ENCODE measurements around the gene EVA1A.

EVA1A gene

GRCh38 chr2:75602724-75603342, 42.1 kb upstream of the EVA1A start:
- Histone ChIP-seq H3K27me3 (ENCODE audit: control insufficient read depth, insufficient read depth, low read length) (no peaks in the 10 kb centered on the region), H3K4me1 (ENCODE audit: control insufficient read depth, low read depth, low read length) (no peaks in the 10 kb centered on the region), H3K36me3 (ENCODE audit: control insufficient read depth, low read depth, low read length) (no peaks in the 10 kb centered on the region), H3K4me3 (ENCODE audit: low read length) (no peak overlapping the region), H3K27ac (ENCODE audit: low read length) (no peak overlapping the region), H3K9ac (ENCODE audit: low read length) (no peak overlapping the region), H3K9me3 (ENCODE audit: control insufficient read depth, low read depth, low read length) (no peaks in the 10 kb centered on the region)

DNA sequence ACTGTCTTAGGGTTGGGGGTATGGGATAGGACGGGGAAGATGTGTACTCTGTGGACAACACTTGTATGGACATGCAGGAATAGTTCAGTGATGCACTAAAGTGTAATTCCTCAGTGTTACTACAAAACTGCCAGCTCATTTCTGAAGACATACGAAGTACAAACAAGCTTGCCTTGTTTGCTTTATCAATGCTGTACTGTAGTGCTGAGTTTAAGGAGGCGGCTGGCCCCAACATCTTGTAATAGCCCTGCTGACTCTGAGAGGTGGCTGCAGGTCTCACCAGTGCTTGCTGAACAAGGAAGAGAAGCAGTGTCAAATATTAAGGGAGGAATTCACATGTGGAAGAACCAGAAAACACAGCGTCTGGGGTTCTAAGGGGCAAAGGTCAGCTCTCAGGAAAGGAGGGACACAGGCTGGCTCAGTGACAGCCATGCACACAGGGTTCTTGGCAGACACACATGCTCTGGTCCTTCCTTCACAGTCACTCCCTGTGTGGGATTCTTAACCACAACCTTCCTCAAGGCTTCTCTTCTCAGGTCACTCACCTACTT, 39.8 kb upstream of the EVA1A start:
- H3K27ac ChIP-seq (ENCODE audit: low read length), result no peak overlapping the region
- no peaks in the 10 kb centered on the region for H3K36me3 ChIP-seq (ENCODE audit: control insufficient read depth, low read depth, low read length)
- H3K27me3 ChIP-seq (ENCODE audit: control insufficient read depth, insufficient read depth, low read length), result no peaks in the 10 kb centered on the region
- H3K4me1 ChIP-seq (ENCODE audit: control insufficient read depth, low read depth, low read length), result no peaks in the 10 kb centered on the region
- H3K9me3 ChIP-seq (ENCODE audit: control insufficient read depth, low read depth, low read length), result no peaks in the 10 kb centered on the region
- no peak overlapping the region for H3K9ac ChIP-seq (ENCODE audit: low read length)
- no peak overlapping the region for H3K4me3 ChIP-seq (ENCODE audit: low read length)

GRCh38 chr2:75598589-75599155, 37.9 kb upstream of the EVA1A start:
- no peaks in the 10 kb centered on the region for H3K9me3 ChIP-seq (ENCODE audit: control insufficient read depth, low read depth, low read length)
- no peak overlapping the region for H3K9ac ChIP-seq (ENCODE audit: low read length)
- no peak overlapping the region for H3K4me3 ChIP-seq (ENCODE audit: low read length)
- no peaks in the 10 kb centered on the region for H3K4me1 ChIP-seq (ENCODE audit: control insufficient read depth, low read depth, low read length)
- no peaks in the 10 kb centered on the region for H3K27me3 ChIP-seq (ENCODE audit: control insufficient read depth, insufficient read depth, low read length)
- no peaks in the 10 kb centered on the region for H3K36me3 ChIP-seq (ENCODE audit: control insufficient read depth, low read depth, low read length)
- H3K27ac ChIP-seq (ENCODE audit: low read length), result no peak overlapping the region

DNA sequence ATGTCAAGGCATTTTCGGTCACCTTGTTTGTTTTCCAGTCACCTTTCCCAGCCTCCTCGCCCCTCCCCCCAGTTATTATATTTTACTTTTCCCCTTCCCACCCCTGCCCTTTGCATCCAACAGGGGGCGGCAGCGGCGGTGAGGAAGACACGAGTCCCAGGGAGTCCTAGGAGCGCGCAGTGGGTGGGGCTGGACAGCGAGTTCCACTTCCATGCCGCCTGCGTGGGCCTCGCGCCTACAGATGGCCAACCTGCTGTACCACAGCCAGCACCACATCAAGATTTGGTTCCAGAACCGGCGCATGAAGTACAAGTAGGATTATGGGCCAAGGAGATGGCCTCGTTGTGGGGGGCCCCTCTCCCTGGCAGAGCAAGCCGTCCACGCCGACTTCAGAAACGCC, 37.2 kb upstream of the EVA1A start:
- Histone ChIP-seq H3K4me3 (ENCODE audit: low read length) (no peak overlapping the region), H3K27ac (ENCODE audit: low read length) (no peak overlapping the region), H3K9me3 (ENCODE audit: control insufficient read depth, low read depth, low read length) (no peaks in the 10 kb centered on the region), H3K36me3 (ENCODE audit: control insufficient read depth, low read depth, low read length) (no peaks in the 10 kb centered on the region), H3K9ac (ENCODE audit: low read length) (no peak overlapping the region), H3K27me3 (ENCODE audit: control insufficient read depth, insufficient read depth, low read length) (no peaks in the 10 kb centered on the region), H3K4me1 (ENCODE audit: control insufficient read depth, low read depth, low read length) (no peaks in the 10 kb centered on the region)

DNA sequence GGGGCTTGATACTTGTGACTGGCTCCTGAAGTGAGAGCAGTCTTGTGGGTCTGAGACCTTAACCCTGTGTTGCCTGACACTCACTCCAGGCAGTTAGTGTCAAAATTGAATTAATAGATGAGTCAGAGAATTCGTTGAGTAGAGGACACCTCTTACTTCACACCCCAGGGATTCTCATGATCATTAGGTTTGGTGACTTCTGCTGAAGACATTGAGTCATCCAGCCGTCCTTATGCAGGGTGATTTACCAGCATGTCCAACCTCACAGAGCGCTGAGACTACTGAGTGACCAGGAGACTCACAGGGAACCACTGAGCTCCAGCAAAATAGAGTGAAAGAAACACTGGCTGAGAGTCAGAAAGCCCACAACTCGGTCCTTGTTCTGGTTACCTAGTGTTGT, 36.0 kb upstream of the EVA1A start:
- Histone ChIP-seq H3K27me3 (ENCODE audit: control insufficient read depth, insufficient read depth, low read length) (no peaks in the 10 kb centered on the region), H3K9ac (ENCODE audit: low read length) (no peak overlapping the region), H3K27ac (ENCODE audit: low read length) (no peak overlapping the region), H3K9me3 (ENCODE audit: control insufficient read depth, low read depth, low read length) (no peaks in the 10 kb centered on the region), H3K4me1 (ENCODE audit: control insufficient read depth, low read depth, low read length) (peaks cover 2% of the 10 kb centered on the region), H3K4me3 (ENCODE audit: low read length) (no peak overlapping the region), H3K36me3 (ENCODE audit: control insufficient read depth, low read depth, low read length) (no peaks in the 10 kb centered on the region)

DNA sequence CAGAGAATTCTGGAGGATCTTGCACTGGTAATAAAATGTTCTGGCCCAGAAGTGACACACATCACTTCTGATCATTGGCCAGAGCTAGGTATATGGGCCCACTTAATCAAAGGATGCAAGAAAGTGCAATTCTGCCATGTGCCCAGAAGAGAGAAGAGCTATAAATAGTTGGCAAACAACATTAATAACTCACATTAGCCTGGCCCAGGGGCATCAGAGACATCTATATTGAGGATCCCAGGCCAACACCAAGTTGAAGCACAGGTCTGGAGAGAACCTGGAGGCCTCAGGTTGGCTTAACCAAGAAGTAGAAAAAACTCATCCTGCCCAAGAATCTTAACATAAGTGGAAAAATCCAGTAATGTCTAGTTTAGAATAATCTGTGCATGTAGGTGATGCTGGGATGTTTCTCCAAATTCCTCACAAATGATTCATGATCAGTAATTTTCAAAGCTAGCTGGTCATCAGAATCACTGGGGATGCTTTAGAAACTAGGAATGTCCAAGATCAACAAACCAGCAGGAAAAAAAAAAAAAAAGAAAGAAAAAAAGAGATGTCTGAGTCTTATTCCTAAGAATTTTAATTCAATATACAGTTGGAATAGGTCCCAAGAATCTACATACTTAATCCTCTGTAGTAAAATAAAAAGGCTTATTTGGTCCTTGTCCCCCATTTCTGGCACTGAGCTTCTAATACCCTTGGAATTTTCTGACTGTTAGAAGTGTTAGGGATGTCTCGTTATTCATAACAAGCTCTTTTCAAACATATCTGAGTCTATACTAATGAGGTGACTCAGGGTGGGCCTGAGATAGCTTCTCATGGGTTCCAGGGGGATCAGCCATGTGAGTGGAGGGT, 35.0 kb upstream of the EVA1A start:
- H3K9ac ChIP-seq (ENCODE audit: low read length), result no peak overlapping the region
- peaks cover 3% of the 10 kb centered on the region for H3K4me1 ChIP-seq (ENCODE audit: control insufficient read depth, low read depth, low read length)
- no peaks in the 10 kb centered on the region for H3K36me3 ChIP-seq (ENCODE audit: control insufficient read depth, low read depth, low read length)
- no peak overlapping the region for H3K4me3 ChIP-seq (ENCODE audit: low read length)
- H3K27me3 ChIP-seq (ENCODE audit: control insufficient read depth, insufficient read depth, low read length), result no peaks in the 10 kb centered on the region
- H3K9me3 ChIP-seq (ENCODE audit: control insufficient read depth, low read depth, low read length), result no peaks in the 10 kb centered on the region
- H3K27ac ChIP-seq (ENCODE audit: low read length), result no peak overlapping the region

- no peaks in the 10 kb centered on the region for H3K27me3 ChIP-seq (ENCODE audit: control insufficient read depth, insufficient read depth, low read length)
- H3K36me3 ChIP-seq (ENCODE audit: control insufficient read depth, low read depth, low read length), result no peaks in the 10 kb centered on the region
- no peaks in the 10 kb centered on the region for H3K9me3 ChIP-seq (ENCODE audit: control insufficient read depth, low read depth, low read length)
- no peak overlapping the region for H3K9ac ChIP-seq (ENCODE audit: low read length)
- no peak overlapping the region for H3K27ac ChIP-seq (ENCODE audit: low read length)
- H3K4me3 ChIP-seq (ENCODE audit: low read length), result no peak overlapping the region
- peaks cover 3% of the 10 kb centered on the region for H3K4me1 ChIP-seq (ENCODE audit: control insufficient read depth, low read depth, low read length)
Measured at GRCh38 chr2:75594596-75594995, 33.9 kb upstream of the EVA1A start.

DNA sequence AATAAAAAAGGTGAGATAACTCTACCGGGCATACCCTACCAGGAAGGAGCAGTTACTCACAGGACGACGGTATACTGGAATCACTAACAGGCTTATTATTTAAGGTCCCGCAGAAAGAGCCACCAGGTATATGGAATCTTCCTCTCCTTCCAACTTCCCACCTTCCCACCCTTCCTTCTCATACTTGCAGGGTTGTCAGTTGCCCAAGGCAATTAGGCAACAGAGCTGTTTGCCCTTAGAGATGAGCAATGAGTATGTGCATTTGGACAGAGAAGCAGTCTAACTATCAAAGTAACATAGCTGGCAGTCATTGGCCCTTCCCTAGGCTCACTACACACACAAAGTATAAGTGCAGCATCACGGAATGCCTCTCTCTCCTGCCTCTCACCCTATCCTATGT, 32.1 kb upstream of the EVA1A start:
- Histone ChIP-seq H3K9me3 (ENCODE audit: control insufficient read depth, low read depth, low read length) (no peaks in the 10 kb centered on the region), H3K4me3 (ENCODE audit: low read length) (no peak overlapping the region), H3K9ac (ENCODE audit: low read length) (no peak overlapping the region), H3K4me1 (ENCODE audit: control insufficient read depth, low read depth, low read length) (peaks cover 3% of the 10 kb centered on the region), H3K36me3 (ENCODE audit: control insufficient read depth, low read depth, low read length) (no peaks in the 10 kb centered on the region), H3K27ac (ENCODE audit: low read length) (no peak overlapping the region), H3K27me3 (ENCODE audit: control insufficient read depth, insufficient read depth, low read length) (no peaks in the 10 kb centered on the region)

DNA sequence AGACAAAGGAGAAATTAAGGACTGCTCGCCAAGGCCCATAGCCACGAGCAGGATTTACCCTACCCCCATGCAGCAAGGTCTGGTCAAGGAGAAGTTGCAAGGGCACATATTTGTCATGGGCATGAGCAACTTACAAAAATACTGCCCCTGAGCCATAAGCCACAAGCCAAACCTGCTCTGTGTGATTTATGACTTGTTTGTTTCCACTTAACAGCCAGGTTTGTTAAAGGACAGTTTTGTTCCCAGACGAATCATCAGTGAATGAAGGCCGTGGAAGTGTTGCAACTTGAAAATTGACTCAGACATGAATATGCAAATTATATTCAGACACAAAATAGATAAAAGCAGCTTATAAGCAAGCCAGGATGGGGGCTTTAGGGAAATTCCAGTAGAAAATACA, 31.3 kb upstream of the EVA1A start:
- no peak overlapping the region for H3K4me3 ChIP-seq (ENCODE audit: low read length)
- H3K27ac ChIP-seq (ENCODE audit: low read length), result no peak overlapping the region
- H3K4me1 ChIP-seq (ENCODE audit: control insufficient read depth, low read depth, low read length), result peaks cover 3% of the 10 kb centered on the region
- no peaks in the 10 kb centered on the region for H3K36me3 ChIP-seq (ENCODE audit: control insufficient read depth, low read depth, low read length)
- H3K9me3 ChIP-seq (ENCODE audit: control insufficient read depth, low read depth, low read length), result no peaks in the 10 kb centered on the region
- H3K27me3 ChIP-seq (ENCODE audit: control insufficient read depth, insufficient read depth, low read length), result no peaks in the 10 kb centered on the region
- no peak overlapping the region for H3K9ac ChIP-seq (ENCODE audit: low read length)

DNA sequence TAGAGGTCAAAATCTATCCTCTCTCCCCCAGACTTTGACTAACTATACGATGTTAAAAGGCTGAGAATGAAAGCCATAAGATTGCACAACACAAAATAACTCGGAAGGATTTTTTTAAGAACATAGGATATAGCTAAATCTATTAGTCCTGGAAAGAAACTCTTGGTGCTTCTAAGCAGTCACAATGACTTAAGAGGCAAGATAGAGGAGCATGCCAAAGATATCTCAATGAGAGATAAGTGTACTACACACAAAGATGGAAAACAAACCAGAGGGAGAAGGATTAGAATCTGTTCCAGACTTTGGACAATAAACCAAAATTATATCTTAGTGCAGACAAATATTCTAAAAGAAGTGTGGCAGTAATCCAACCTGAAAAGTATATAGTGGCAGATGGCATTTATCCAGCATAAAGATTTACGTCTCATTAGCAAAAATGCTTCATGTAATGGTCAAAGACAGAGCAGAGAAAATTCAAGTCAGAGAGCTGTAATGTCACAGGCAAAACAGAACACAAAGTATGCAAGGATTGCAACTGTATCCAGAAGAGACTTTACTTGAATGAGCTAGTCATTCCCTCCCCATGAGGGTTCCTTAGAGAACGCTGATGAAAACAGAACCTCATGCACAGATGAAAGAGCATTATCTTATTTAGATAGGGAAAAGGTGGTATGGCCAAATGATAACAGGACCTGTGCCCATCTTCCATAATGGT, 28.8 kb upstream of the EVA1A start:
- H3K36me3 ChIP-seq (ENCODE audit: control insufficient read depth, low read depth, low read length), result no peaks in the 10 kb centered on the region
- no peaks in the 10 kb centered on the region for H3K9me3 ChIP-seq (ENCODE audit: control insufficient read depth, low read depth, low read length)
- H3K9ac ChIP-seq (ENCODE audit: low read length), result no peak overlapping the region
- no peak overlapping the region for H3K4me3 ChIP-seq (ENCODE audit: low read length)
- no peak overlapping the region for H3K27ac ChIP-seq (ENCODE audit: low read length)
- no peaks in the 10 kb centered on the region for H3K27me3 ChIP-seq (ENCODE audit: control insufficient read depth, insufficient read depth, low read length)
- H3K4me1 ChIP-seq (ENCODE audit: control insufficient read depth, low read depth, low read length), result peaks cover 3% of the 10 kb centered on the region

- no peaks in the 10 kb centered on the region for H3K36me3 ChIP-seq (ENCODE audit: control insufficient read depth, low read depth, low read length)
- no peak overlapping the region for H3K27ac ChIP-seq (ENCODE audit: low read length)
- H3K27me3 ChIP-seq (ENCODE audit: control insufficient read depth, insufficient read depth, low read length), result no peaks in the 10 kb centered on the region
- H3K9me3 ChIP-seq (ENCODE audit: control insufficient read depth, low read depth, low read length), result no peaks in the 10 kb centered on the region
- H3K4me1 ChIP-seq (ENCODE audit: control insufficient read depth, low read depth, low read length), result peaks cover 3% of the 10 kb centered on the region
- no peak overlapping the region for H3K4me3 ChIP-seq (ENCODE audit: low read length)
- H3K9ac ChIP-seq (ENCODE audit: low read length), result no peak overlapping the region
Measured at GRCh38 chr2:75587954-75588587, 27.3 kb upstream of the EVA1A start.
